Omental fat pad (tissue), 4 donors: ENCODE results near the gene ZFYVE28. TPM values are rescaled to one million over a fixed set of nuclear protein-coding genes. Genes with fewer than 3 reads are reported as not detected.

Experiments
- ATAC-seq: fragments of 150-250 bp; one replicate; pipeline ENCODE4 v1.9.1; 2016; ENCODE audit warnings: mild to moderate bottlenecking, moderate library complexity; ENCODE audit not compliant: low FRiP score
- DNase-seq: peaks from one replicate; pipeline ENCODE4 v3.0.0-alpha.2; 2019; ENCODE audit warnings: low spot score
- total RNA-seq, 4 donors: library from RNA; depleted of rRNA; stranded (reverse); fragments of >200 nt; gene quantifications; one replicate each; pipeline ENCODE4 v1.1.0, GENCODE V29; 2016
- TF ChIP-seq, protein P1 (sequence below), 3 donors: fragments of 450-650 bp; IDR thresholded peaks; one replicate each; pipeline ENCODE4 v1.5.1; 2016 to 2017; ENCODE audit warnings: antibody characterized with exemption in 3 of 3, mild to moderate bottlenecking in 3 of 3, moderate library complexity in 2 of 3

ZFYVE28 gene
- total RNA-seq, 4 donors from 2014 or later, result 7.1 to 24.5 (median 16.7) TPM

DNA sequence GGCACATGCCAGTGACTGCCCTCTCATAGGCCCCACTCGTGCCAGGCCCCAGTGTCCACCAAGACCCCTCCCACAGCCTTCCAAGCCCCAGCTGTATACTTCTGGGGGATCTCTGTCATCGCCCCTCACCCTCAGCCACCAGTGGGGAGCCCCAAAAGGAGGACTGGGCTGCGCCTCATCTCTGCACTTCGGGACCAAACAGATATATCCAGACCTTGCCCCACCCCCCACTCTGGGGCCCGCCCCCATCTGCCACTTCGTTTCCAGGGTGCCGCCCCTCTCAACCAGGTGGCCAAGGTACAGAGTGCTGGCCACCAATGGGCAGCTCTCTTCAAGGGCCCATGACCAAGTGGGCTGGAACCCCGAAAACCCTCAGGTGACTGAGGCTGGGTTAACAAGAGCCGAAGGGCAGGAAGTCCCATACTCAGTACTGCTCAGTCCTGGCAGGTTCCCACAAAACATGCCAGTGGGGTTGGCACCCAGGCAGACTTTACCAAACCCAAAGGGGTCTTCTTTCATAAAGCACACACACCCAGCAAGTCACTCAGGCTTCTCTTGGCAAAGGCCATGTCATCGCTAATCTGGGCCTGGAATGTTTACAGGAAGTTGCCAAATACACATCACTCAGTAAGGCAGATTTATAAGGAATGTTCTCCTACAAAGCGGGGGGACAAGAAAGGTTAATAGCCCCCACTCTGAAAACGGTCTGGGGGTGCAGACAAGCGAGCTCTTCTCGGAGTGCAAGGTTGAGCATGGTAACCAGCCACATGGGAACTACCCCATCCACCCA is 4.4 kb downstream of the ZFYVE28 start:
- TF ChIP-seq, protein P1, sequence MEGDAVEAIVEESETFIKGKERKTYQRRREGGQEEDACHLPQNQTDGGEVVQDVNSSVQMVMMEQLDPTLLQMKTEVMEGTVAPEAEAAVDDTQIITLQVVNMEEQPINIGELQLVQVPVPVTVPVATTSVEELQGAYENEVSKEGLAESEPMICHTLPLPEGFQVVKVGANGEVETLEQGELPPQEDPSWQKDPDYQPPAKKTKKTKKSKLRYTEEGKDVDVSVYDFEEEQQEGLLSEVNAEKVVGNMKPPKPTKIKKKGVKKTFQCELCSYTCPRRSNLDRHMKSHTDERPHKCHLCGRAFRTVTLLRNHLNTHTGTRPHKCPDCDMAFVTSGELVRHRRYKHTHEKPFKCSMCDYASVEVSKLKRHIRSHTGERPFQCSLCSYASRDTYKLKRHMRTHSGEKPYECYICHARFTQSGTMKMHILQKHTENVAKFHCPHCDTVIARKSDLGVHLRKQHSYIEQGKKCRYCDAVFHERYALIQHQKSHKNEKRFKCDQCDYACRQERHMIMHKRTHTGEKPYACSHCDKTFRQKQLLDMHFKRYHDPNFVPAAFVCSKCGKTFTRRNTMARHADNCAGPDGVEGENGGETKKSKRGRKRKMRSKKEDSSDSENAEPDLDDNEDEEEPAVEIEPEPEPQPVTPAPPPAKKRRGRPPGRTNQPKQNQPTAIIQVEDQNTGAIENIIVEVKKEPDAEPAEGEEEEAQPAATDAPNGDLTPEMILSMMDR (IDR thresholded peaks at IDR 0.05), result no peak
- no peak for ATAC-seq
- no peak for DNase-seq

- peak; percentile 60 for DNase-seq
- TF ChIP-seq, protein P1 (IDR thresholded peaks at IDR 0.05), result no peak
- ATAC-seq, result peak; percentile 93
These were observed 5.3 kb downstream of the ZFYVE28 start for GRCh38 chr4:2412885-2413716.

GRCh38 chr4:2412534-2412884 is 5.9 kb downstream of the ZFYVE28 start:
- peak; percentile 2 for ATAC-seq
- DNase-seq, result no peak
- TF ChIP-seq, protein P1 (IDR thresholded peaks at IDR 0.05), result no peak

- DNase-seq, result no peak
- no peak for ATAC-seq
- TF ChIP-seq, protein P1 (IDR thresholded peaks at IDR 0.05), result no peak
These were observed 6.5 kb downstream of the ZFYVE28 start for GRCh38 chr4:2411786-2412510.

DNA sequence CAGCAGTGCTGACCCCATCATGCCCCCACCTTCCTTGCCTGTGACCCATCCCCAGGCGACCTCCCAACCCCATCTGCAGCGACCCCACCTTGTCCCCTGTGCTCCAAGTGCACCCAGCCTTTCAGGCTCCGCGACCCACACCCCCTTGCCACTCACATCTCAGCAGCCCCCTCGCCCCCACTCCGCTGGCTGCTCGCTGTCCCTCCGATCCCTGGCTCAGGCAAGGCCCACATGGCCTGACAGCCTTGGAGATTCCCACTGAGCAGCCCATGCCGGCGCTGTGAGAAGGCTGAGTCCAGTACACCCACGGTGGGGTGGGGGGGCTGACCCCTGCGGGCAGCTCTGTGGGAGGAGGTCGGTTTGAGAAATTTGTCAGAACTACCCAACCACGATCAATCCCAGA is 9.1 kb downstream of the ZFYVE28 start:
- DNase-seq, result no peak
- ATAC-seq, result no peak

DNA sequence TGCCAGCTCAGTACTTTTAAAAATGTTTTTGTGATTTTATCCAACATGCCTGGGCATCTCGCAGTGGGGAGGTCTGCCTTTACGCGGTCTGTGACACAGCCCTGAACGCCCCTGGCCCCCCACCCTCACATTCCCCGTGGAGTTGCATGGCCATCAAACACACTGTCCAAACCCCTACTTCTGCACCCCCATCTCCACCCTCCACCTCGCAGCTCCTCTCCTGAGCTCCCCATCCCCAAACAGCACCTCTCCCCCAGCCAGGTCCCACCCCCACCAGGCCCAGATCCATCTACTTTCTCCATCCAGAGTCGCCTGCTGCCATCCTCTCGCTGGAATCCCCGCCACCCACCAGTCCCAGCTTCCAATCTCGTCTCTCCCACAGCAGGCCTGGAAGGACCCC is 9.5 kb downstream of the ZFYVE28 start:
- no peak for DNase-seq
- TF ChIP-seq, protein P1 (IDR thresholded peaks at IDR 0.05), result no peak
- no peak for ATAC-seq

More for the DNA sequence above, 9.1 kb downstream of the ZFYVE28 start:
- TF ChIP-seq, protein P1 (IDR thresholded peaks at IDR 0.05), result no peak
